ENCODE measurements around the gene VPS26C. TPM values are rescaled to one million over a fixed set of nuclear protein-coding genes. Genes with fewer than 3 reads are reported as not detected.

The VPS26C gene
- total RNA-seq, 1 experiment from 2014 or later = 62.8 TPM

GRCh38 chr21:37204580-37204979 lies 62.6 kb downstream of the VPS26C start:
- Mint-ChIP-seq H3K4me3 (no peak overlapping the region), H3K27me3 (ENCODE audit: low read depth) (no peaks in the 10 kb centered on the region), H3K36me3 (peaks cover 6% of the 10 kb centered on the region), H3K27ac (no peak overlapping the region), H3K4me1 (peaks cover 16% of the 10 kb centered on the region), H3K9me3 (peaks cover 4% of the 10 kb centered on the region)
- ChIA-PET CTCF (no interaction called here), POLR2A (no interaction called here)
- ATAC-seq (no peak), DNase-seq (ENCODE audit: low spot score) (no peak)
- no peak for TF ChIP-seq TEAD1 (CRISPR knock-in tag; IDR thresholded peaks at IDR 0.05)
- no peak for TF ChIP-seq PRRX2 (CRISPR knock-in tag; IDR thresholded peaks at IDR 0.05)
- no peak for TF ChIP-seq GRHL2 (CRISPR knock-in tag; IDR thresholded peaks at IDR 0.05; ENCODE audit: insufficient replicate concordance, severe bottlenecking)
- no peak for TF ChIP-seq ETV6 (CRISPR knock-in tag; IDR thresholded peaks at IDR 0.05)
- no peak for TF ChIP-seq MYBL2 (CRISPR knock-in tag; IDR thresholded peaks at IDR 0.05)
- no peak for TF ChIP-seq HMGA2 (CRISPR knock-in tag; IDR thresholded peaks at IDR 0.05)
- no peak for TF ChIP-seq ELF4 (CRISPR knock-in tag; IDR thresholded peaks at IDR 0.05; ENCODE audit: low read depth)
- TF ChIP-seq PREB (CRISPR knock-in tag; IDR thresholded peaks at IDR 0.05; ENCODE audit: borderline replicate concordance) = no peak
- TF ChIP-seq OVOL2 (CRISPR knock-in tag; IDR thresholded peaks at IDR 0.05; ENCODE audit: borderline replicate concordance) = no peak
- no peak for TF ChIP-seq SMAD3 (CRISPR knock-in tag; IDR thresholded peaks at IDR 0.05; ENCODE audit: borderline replicate concordance)
- TF ChIP-seq ZNF232 (CRISPR knock-in tag; IDR thresholded peaks at IDR 0.05) = no peak
- no peak for TF ChIP-seq ATF2 (CRISPR knock-in tag; IDR thresholded peaks at IDR 0.05; ENCODE audit: borderline replicate concordance, low read depth)
- TF ChIP-seq PRDM15 (CRISPR knock-in tag; IDR thresholded peaks at IDR 0.05) = no peak
- TF ChIP-seq MLX (CRISPR knock-in tag; IDR thresholded peaks at IDR 0.05) = no peak
- TF ChIP-seq ZNF263 (CRISPR knock-in tag; IDR thresholded peaks at IDR 0.05; ENCODE audit: low read depth) = no peak
- TF ChIP-seq ZNF532 (CRISPR knock-in tag; IDR thresholded peaks at IDR 0.05; ENCODE audit: borderline replicate concordance) = no peak
- TF ChIP-seq NR2C2 (CRISPR knock-in tag; IDR thresholded peaks at IDR 0.05) = no peak
- TF ChIP-seq ATF1 (CRISPR knock-in tag; IDR thresholded peaks at IDR 0.05) = no peak
- TF ChIP-seq GABPB1 (CRISPR knock-in tag; IDR thresholded peaks at IDR 0.05) = no peak
